GM19193 (cell line): ENCODE results near the gene FOXL3.

ENCODE experiments used
- POLR2A ChIP-seq: IDR thresholded peaks from 4 replicates; pipeline ENCODE4 v1.6.1; 2011; ENCODE audit not compliant: insufficient read depth, insufficient read length; ENCODE audit errors: extremely low read depth

The FOXL3 gene

DNA sequence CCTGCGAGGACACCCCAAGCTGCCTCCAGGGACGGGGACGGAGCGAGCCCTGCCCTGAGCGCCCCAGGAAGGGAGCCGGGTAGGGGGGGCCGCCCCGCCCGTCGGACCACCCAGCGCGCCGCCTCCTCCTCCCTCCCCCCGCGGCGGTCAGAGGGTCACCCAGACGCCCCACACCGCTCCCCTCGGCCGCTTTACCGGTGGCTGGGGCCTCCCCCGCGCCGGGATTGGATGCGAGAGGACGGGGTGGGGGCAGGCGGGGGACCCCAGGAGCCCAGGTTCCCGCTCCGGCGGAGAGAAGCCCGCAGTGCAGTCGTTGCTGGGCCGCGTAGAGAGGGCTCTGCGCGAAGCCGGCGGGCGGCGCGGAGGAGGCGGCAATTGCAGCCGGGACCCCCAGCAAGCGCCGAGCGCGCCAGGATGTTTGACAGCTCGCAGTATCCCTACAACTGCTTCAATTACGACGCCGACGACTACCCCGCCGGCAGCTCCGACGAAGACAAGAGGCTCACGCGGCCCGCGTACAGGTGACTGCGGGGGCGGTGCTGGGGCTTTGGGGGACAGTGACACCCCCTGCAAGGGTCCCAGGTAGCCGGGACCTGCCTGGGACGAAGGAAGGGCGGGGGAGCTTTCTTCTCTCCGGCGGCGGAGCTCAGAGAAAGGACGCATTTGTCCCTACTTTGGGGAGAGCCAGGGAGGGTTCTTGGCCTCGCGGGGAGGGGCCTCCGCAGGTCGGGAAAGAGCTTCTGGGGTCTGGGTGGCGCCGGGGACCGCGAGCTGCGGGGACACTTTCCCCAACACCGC is at the start of gene FOXL3:
TSS of gene FOXL3 (plus strand) at position 415 of the 798 bp plus-strand sequence. CDS start at position 415, 0 bp downstream.
- TF ChIP-seq POLR2A, result no peak

DNA sequence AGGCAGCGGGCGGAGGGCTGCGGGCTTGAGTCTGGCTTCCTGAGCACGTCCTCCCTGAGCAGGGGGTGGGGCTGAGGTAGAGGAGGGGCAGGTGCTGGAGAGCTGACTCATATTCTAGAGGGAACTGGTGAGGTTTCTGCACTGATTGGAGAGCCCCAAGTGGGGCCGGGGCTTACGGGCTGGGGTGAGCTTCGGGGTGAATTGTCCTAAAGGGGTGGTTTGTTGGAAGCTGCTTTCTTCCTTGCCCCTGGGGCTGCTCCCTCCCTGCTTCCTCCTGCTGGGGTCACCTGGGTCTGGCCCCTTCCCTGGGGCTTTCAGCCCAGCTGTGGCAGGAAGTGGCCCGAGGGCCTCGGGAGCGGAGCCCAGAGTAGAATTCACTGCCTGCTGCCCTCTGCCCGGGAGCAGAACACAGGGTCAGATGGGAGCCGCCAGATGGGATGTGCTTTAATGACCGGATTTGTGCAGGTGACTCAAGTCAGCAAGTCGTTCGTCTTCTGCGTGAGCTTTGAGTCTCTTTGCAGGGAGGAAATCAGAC is 49.0 kb upstream of the FOXL3 start:
- TF ChIP-seq POLR2A, result no peak

GRCh38 chr7:241513-241912 is 48.5 kb upstream of the FOXL3 start:
- no peak for TF ChIP-seq POLR2A

- TF ChIP-seq POLR2A, result no peak
Observed at GRCh38 chr7:244974-245373, 45.0 kb upstream of the FOXL3 start.

GRCh38 chr7:245574-246295 is 44.2 kb upstream of the FOXL3 start:
- TF ChIP-seq POLR2A, result no peak

DNA sequence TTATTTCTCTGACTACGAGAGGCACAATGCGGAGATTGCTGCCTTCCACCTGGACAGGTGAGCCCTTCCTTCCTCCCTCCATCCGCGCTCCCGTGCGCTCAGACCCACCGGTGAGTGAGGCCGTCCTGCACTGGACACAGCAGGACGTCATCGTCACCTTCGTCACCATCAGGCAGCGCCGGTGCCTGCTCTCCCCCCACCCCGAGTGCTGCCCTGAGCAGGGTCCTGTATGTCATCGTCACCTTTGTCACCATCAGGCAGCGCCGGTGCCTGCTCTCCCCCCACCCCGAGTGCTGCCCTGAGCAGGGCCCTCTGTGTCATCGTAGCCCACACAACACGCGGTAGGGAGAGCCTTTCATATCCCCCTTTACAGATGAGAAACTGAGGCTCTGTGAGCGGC is 43.5 kb upstream of the FOXL3 start:
- no peak for TF ChIP-seq POLR2A

DNA sequence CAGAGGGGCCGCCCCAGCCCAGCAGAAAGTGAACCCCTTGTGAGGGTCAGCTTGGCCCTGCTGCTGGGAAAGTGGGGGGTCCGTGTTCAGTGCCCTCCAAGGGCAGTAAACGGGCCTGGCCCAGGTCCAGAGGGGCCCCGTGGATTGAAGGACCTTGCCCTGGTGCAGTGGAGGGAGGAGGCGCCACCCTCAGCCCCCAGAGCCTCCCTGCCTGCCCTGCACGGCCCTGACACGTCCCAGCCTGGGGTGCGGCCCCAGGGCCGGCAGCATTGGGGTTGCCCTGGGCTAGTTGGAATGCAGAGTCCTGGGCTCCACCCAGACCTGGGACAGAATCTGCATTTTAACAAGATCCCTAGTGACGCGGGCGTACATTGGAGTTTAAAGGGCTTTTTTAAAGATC is 42.8 kb upstream of the FOXL3 start:
- TF ChIP-seq POLR2A, result no peak

GRCh38 chr7:247636-248035 is 42.3 kb upstream of the FOXL3 start:
- TF ChIP-seq POLR2A, result no peak

GRCh38 chr7:248732-249435 is 41.1 kb upstream of the FOXL3 start:
- no peak for TF ChIP-seq POLR2A

- TF ChIP-seq POLR2A, result no peak
Observed at GRCh38 chr7:249989-250388, 40.0 kb upstream of the FOXL3 start.

DNA sequence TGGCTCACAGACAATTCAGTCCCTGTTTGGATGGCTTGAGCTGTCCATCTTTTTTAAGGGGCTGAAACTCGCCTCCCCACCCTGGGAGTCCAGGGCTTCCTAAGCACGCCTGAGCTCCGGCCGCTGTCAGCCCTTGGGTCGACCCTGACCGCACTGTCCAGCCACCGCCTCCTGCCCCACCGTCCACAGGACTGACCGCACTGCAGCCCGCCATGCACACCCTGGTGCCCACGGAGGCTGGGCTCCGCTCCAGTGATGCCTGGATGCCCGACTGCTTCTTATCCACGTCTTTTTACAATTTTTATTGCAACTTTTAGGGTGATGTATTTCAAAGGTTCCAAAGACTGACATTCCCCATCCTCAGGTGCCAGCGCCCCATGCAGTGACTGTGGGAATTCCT is 39.4 kb upstream of the FOXL3 start:
- TF ChIP-seq POLR2A, result no peak

GRCh38 chr7:251005-251404 is 39.0 kb upstream of the FOXL3 start:
- no peak for TF ChIP-seq POLR2A

GRCh38 chr7:251446-252175 is 38.4 kb upstream of the FOXL3 start:
- TF ChIP-seq POLR2A, result no peak

- no peak for TF ChIP-seq POLR2A
Observed at GRCh38 chr7:252216-252965, 37.6 kb upstream of the FOXL3 start.

DNA sequence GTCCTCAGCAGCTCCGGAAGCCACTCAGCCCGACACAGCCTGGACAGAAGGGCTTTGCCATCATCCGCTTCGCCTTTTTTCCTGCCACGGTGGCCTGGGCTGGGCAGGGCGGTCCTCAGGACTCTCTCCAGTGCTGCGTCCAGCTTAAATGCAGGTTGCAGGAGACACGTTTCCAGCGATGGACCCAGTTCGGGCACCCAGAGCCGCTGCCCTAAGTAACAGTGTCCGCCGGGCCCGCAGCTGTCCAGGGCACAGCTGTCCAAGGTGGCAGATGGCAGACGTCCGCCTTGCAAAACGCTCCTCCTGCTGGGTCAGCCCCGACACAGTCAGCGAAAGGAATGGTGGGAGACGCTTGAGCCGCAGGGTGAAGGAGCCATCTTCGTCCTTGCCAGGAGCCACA is 37.0 kb upstream of the FOXL3 start:
- no peak for TF ChIP-seq POLR2A
